GM12892 (cell line): ENCODE results near the gene BBIP1.

Source experiments
- POLR2A ChIP-seq: IDR thresholded peaks from 2 replicates; pipeline ENCODE4 v1.6.1; 2011; ENCODE audit warnings: low read depth, low read length, control low read depth
- POLR2AphosphoS5 ChIP-seq: IDR thresholded peaks from 2 replicates; pipeline ENCODE4 v1.6.1; 2011; ENCODE audit warnings: low read depth, low read length, control low read depth
- TAF1 ChIP-seq: IDR thresholded peaks from 2 replicates; pipeline ENCODE4 v1.6.1; 2011; ENCODE audit warnings: low read depth, mild to moderate bottlenecking, control low read depth, low read length, borderline replicate concordance

GRCh38 chr10:110897184-110897583 is 21.8 kb downstream of the BBIP1 start:
- no peak for TF ChIP-seq POLR2AphosphoS5
- TF ChIP-seq POLR2A, result no peak
- TF ChIP-seq TAF1, result no peak
